ENCODE results near the gene FAF1.

The FAF1 gene

GRCh38 chr1:50423670-50424000, 536.4 kb downstream of the FAF1 start:
- H3K4me3 ChIP-seq (ENCODE audit: low read depth, low read length) = peak overlapping the region; percentile 56
- TF ChIP-seq CTCF (IDR thresholded peaks at IDR 0.05; ENCODE audit: insufficient read depth, low read depth, low read length, missing control alignments) = no peak
- DNase-seq (ENCODE audit: low read depth) = peak; percentile 51

GRCh38 chr1:50422946-50423669, 537.0 kb downstream of the FAF1 start, which contains the start of gene DMRTA2:
DMRTA2 (minus strand) TSS chr1:50423443; CDS start chr1:50421536, 1,907 bp downstream.
- peak within 1 kb of the TSS; percentile 56 for H3K4me3 ChIP-seq (ENCODE audit: low read depth, low read length)
- TF ChIP-seq CTCF (IDR thresholded peaks at IDR 0.05; ENCODE audit: insufficient read depth, low read depth, low read length, missing control alignments) = no peak
- DNase-seq (ENCODE audit: low read depth) = peak; percentile 26

- no peak for TF ChIP-seq CTCF (IDR thresholded peaks at IDR 0.05; ENCODE audit: insufficient read depth, low read depth, low read length, missing control alignments)
- H3K4me3 ChIP-seq (ENCODE audit: low read depth, low read length) = no peak overlapping the region
- DNase-seq (ENCODE audit: low read depth) = no peak
Observed at GRCh38 chr1:50422675-50422945, 537.5 kb downstream of the FAF1 start.

- DNase-seq (ENCODE audit: low read depth) = no peak
- H3K4me3 ChIP-seq (ENCODE audit: low read depth, low read length) = no peak overlapping the region
- no peak for TF ChIP-seq CTCF (IDR thresholded peaks at IDR 0.05; ENCODE audit: insufficient read depth, low read depth, low read length, missing control alignments)
Observed at GRCh38 chr1:50421768-50422674, 538.0 kb downstream of the FAF1 start.

- TF ChIP-seq CTCF (IDR thresholded peaks at IDR 0.05; ENCODE audit: insufficient read depth, low read depth, low read length, missing control alignments) = no peak
- H3K4me3 ChIP-seq (ENCODE audit: low read depth, low read length) = no peak overlapping the region
- DNase-seq (ENCODE audit: low read depth) = no peak
Observed at GRCh38 chr1:50421366-50421748, 538.7 kb downstream of the FAF1 start.

GRCh38 chr1:50420689-50421365, 539.2 kb downstream of the FAF1 start:
- no peak for TF ChIP-seq CTCF (IDR thresholded peaks at IDR 0.05; ENCODE audit: insufficient read depth, low read depth, low read length, missing control alignments)
- no peak overlapping the region for H3K4me3 ChIP-seq (ENCODE audit: low read depth, low read length)
- no peak for DNase-seq (ENCODE audit: low read depth)

Measured in GM12865 (cell line).